ENCODE measurements around the gene PCDHGA4. TPM values are rescaled to one million over a fixed set of nuclear protein-coding genes. Genes with fewer than 3 reads are reported as not detected.
"Not testable (repeated sequence)": the region's sequence is repeated elsewhere in the genome, so short reads cannot be mapped to it uniquely, and the experiment has no call there.

PCDHGA4 gene
- polyA plus RNA-seq, 2 of the 4 experiments (the other 2 are of a cell fraction): 0.13 to 0.48 TPM

GRCh38 chr5:141343953-141344463 lies 10.8 kb upstream of the PCDHGA4 start:
- peaks cover 25% of the 10 kb centered on the region for H3K9me3 ChIP-seq
- H3K27ac ChIP-seq: no peak overlapping the region
- no peaks in the 10 kb centered on the region for H3K4me1 ChIP-seq
- CTCF ChIA-PET: interaction anchor here (0.9 to 2.2 kb wide), 4 partner anchors 39 to 223 kb away, joined by 3 to 8 read pairs (median 6); partner anchors contain the start of gene PCDHGA7
- DNase-seq (ENCODE audit: low read depth in 1 of 2, low spot score in 1 of 2) (no peak), FAIRE-seq (no peak), ATAC-seq (no peak)
- TF ChIP-seq EHF (CRISPR knock-in tag; IDR thresholded peaks at IDR 0.05): no peak
- no peak for TF ChIP-seq FOSB (CRISPR knock-in tag; IDR thresholded peaks at IDR 0.05)
- no peak overlapping the region for H3K4me2 ChIP-seq
- 80% methylated on average over 31 of the region's 31 CpGs for WGBS (ENCODE audit: missing lambda C conversion rate)
- POLR2A ChIA-PET: no interaction called here
- no peak overlapping the region for H3K4me3 ChIP-seq

- Histone ChIP-seq H3K9me3 (peaks cover 16% of the 10 kb centered on the region), H3K4me3 (no peak overlapping the region), H3K27ac (no peak overlapping the region), H3K4me1 (no peaks in the 10 kb centered on the region), H3K4me2 (no peak overlapping the region)
- TF ChIP-seq HES2 (IDR thresholded peaks at IDR 0.05) (no peak), ZFP36 (IDR thresholded peaks at IDR 0.05; ENCODE audit: borderline replicate concordance, partially characterized antibody) (no peak), CTCF (IDR thresholded peaks at IDR 0.05) (no peak), KDM5A (IDR thresholded peaks at IDR 0.05) (no peak), EP300 (IDR thresholded peaks at IDR 0.05) (no peak), ZSCAN20 (CRISPR knock-in tag; IDR thresholded peaks at IDR 0.05) (no peak), RFX5 (IDR thresholded peaks at IDR 0.05) (no peak), CEBPB (IDR thresholded peaks at IDR 0.05) (no peak), REST (IDR thresholded peaks at IDR 0.05) (no peak), TP53 (CRISPR knock-in tag; IDR thresholded peaks at IDR 0.05) (no peak)
- WGBS (ENCODE audit: missing lambda C conversion rate): 87% methylated on average over 20 of the region's 20 CpGs
- DNase-seq (ENCODE audit: low read depth in 1 of 2, low spot score in 1 of 2): no peak
- ChIA-PET POLR2A (no interaction called here), CTCF (interaction anchor here (1.1 to 2.2 kb wide), 4 partner anchors 14 to 222 kb away, joined by 3 to 8 read pairs (median 4); no protein-coding TSS in a partner anchor)
- no peak for FAIRE-seq
- ATAC-seq: no peak
These were observed 9.5 kb upstream of the PCDHGA4 start for GRCh38 chr5:141345327-141345726.

- peaks cover 20% of the 10 kb centered on the region for H3K9me3 ChIP-seq
- POLR2A ChIA-PET; H3K27ac ChIP-seq; DNase-seq (ENCODE audit: low read depth in 1 of 2, low spot score in 1 of 2); H3K4me1 ChIP-seq; ATAC-seq; H3K4me2 ChIP-seq; H3K4me3 ChIP-seq; FAIRE-seq: not testable (repeated sequence)
- CTCF ChIA-PET: interaction anchor here (1.0 to 2.0 kb wide), 5 partner anchors 15 to 179 kb away, joined by 3 to 11 read pairs (median 4); partner anchors contain the start of genes PCDHGA1 and PCDHGA5
- WGBS (ENCODE audit: missing lambda C conversion rate): 85% methylated on average over 25 of the region's 35 CpGs
These were observed 8.8 kb upstream of the PCDHGA4 start for GRCh38 chr5:141346017-141346416.
